Measurements from ENCODE around the gene LCE2A.

LCE2A gene

DNA sequence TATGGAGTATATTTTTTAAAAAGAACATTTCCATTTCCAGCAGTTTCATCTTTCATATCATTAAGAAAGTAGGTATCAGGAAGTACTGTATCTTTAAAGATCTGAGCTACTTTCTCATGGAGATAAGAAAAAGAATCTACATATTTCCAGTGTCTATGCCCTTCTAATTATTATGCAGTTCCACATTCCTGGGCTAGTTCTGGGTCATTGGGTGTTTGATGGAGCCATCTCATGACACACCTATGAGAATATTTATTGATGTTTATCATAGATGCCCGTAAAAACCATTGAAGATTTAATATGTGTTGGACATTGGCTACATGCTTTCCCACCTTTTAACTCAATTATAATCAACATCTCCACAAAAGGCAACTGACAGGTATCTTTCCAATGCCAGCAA, 30.8 kb downstream of the LCE2A start:
- TF ChIP-seq, protein P1, sequence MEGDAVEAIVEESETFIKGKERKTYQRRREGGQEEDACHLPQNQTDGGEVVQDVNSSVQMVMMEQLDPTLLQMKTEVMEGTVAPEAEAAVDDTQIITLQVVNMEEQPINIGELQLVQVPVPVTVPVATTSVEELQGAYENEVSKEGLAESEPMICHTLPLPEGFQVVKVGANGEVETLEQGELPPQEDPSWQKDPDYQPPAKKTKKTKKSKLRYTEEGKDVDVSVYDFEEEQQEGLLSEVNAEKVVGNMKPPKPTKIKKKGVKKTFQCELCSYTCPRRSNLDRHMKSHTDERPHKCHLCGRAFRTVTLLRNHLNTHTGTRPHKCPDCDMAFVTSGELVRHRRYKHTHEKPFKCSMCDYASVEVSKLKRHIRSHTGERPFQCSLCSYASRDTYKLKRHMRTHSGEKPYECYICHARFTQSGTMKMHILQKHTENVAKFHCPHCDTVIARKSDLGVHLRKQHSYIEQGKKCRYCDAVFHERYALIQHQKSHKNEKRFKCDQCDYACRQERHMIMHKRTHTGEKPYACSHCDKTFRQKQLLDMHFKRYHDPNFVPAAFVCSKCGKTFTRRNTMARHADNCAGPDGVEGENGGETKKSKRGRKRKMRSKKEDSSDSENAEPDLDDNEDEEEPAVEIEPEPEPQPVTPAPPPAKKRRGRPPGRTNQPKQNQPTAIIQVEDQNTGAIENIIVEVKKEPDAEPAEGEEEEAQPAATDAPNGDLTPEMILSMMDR (IDR thresholded peaks at IDR 0.05; ENCODE audit: unreplicated experiment in 3 of 3): no peak
- H3K27ac Mint-ChIP-seq: no peak overlapping the region
- no peaks in the 10 kb centered on the region for H3K4me1 Mint-ChIP-seq
- H3K9me3 Mint-ChIP-seq: peaks cover 34% of the 10 kb centered on the region
- H3K27me3 Mint-ChIP-seq (ENCODE audit: low read depth): no peaks in the 10 kb centered on the region
- H3K4me3 Mint-ChIP-seq: no peak overlapping the region
- no peaks in the 10 kb centered on the region for H3K36me3 Mint-ChIP-seq (ENCODE audit: low read depth)

DNA sequence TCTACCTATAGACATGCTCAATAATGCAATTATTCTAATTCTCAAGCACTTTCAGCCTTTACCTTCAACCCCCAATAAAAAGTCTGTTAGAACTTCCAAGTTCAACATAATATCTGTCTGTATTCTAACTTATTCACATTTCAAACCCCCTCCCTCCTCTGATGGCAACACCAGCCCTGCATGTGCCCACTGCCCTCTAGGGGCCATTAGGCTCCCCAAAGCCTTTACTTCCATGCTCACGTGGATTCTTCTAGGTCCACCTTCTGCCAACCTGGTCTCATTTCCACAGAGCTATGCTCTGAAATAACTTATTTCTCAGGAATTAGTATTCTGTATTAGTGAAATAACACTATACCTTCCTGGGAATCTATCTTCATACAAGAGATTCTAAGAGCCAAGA, 37.5 kb downstream of the LCE2A start:
- no peak overlapping the region for H3K4me3 Mint-ChIP-seq
- no peaks in the 10 kb centered on the region for H3K36me3 Mint-ChIP-seq (ENCODE audit: low read depth)
- H3K4me1 Mint-ChIP-seq: no peaks in the 10 kb centered on the region
- no peak overlapping the region for H3K27ac Mint-ChIP-seq
- TF ChIP-seq, protein P1 (IDR thresholded peaks at IDR 0.05; ENCODE audit: unreplicated experiment in 3 of 3): no peak
- no peaks in the 10 kb centered on the region for H3K27me3 Mint-ChIP-seq (ENCODE audit: low read depth)
- H3K9me3 Mint-ChIP-seq: peaks cover 53% of the 10 kb centered on the region

DNA sequence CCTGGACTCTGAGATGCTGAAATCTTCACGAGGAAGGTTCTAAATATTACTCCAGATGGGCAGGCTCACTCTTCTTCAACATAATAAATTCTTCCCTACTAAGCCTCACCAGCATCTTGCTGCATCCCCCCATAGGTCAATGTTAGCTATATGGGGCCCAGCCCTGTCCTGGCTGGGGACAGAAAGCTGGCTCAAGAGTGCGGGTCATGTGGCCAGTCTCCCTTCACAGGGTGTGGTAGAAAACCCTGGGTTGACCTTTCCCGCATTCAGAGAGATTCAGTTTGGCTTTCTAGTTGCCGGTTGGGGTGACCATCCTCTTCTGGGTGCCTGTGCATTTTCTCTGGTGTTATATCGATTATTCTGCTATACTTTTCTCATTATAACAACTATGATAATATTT, 39.9 kb downstream of the LCE2A start:
- TF ChIP-seq, protein P1 (IDR thresholded peaks at IDR 0.05; ENCODE audit: unreplicated experiment in 3 of 3): no peak
- Mint-ChIP-seq H3K36me3 (ENCODE audit: low read depth) (no peaks in the 10 kb centered on the region), H3K9me3 (peaks cover 57% of the 10 kb centered on the region), H3K27ac (no peak overlapping the region), H3K4me1 (no peaks in the 10 kb centered on the region), H3K27me3 (ENCODE audit: low read depth) (no peaks in the 10 kb centered on the region), H3K4me3 (no peak overlapping the region)

DNA sequence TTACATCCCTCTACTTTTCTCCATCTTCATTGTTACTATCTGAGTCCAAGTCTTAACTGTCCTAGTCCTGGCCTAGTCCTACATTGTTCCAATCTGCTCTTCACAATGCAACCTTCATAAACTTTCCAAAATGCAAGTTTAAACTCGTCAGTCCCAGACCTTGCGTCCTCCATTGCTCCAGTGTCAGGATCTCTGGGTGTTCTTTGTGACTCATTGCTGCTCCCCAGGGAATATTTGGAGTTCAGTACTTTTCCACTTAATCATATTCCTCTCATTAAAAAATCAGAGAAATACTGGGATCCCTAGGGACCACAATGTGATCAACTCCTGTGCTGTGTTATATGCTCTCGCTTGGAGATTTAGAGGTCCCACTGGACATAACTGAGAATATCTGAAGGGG, 41.7 kb downstream of the LCE2A start:
- Mint-ChIP-seq H3K4me1 (no peaks in the 10 kb centered on the region), H3K27ac (no peak overlapping the region), H3K27me3 (ENCODE audit: low read depth) (no peaks in the 10 kb centered on the region), H3K4me3 (no peak overlapping the region), H3K9me3 (peaks cover 60% of the 10 kb centered on the region), H3K36me3 (ENCODE audit: low read depth) (no peaks in the 10 kb centered on the region)
- TF ChIP-seq, protein P1 (IDR thresholded peaks at IDR 0.05; ENCODE audit: unreplicated experiment in 3 of 3): no peak

DNA sequence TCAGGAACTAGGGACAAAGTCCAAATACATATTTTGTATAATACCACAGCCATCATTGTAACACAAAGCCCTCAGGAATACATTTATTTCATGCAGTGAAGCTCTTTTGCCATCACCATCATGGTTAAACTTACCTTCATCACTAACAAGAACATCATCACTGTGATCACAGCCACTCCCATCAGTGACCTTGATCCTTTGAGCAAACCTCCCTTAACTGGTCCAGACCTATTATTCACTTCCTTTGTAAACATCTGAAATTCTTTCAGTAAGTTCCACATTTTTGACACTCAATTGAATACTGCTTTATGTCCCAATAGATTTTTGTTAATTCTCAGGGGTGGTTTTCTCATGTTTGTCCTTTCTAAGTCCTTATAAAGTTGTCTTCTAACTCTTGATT, 43.5 kb downstream of the LCE2A start:
- Mint-ChIP-seq H3K36me3 (ENCODE audit: low read depth) (no peaks in the 10 kb centered on the region), H3K27ac (no peak overlapping the region), H3K27me3 (ENCODE audit: low read depth) (no peaks in the 10 kb centered on the region), H3K4me1 (no peaks in the 10 kb centered on the region), H3K4me3 (no peak overlapping the region), H3K9me3 (peaks cover 58% of the 10 kb centered on the region)
- TF ChIP-seq, protein P1 (IDR thresholded peaks at IDR 0.05; ENCODE audit: unreplicated experiment in 3 of 3): no peak

DNA sequence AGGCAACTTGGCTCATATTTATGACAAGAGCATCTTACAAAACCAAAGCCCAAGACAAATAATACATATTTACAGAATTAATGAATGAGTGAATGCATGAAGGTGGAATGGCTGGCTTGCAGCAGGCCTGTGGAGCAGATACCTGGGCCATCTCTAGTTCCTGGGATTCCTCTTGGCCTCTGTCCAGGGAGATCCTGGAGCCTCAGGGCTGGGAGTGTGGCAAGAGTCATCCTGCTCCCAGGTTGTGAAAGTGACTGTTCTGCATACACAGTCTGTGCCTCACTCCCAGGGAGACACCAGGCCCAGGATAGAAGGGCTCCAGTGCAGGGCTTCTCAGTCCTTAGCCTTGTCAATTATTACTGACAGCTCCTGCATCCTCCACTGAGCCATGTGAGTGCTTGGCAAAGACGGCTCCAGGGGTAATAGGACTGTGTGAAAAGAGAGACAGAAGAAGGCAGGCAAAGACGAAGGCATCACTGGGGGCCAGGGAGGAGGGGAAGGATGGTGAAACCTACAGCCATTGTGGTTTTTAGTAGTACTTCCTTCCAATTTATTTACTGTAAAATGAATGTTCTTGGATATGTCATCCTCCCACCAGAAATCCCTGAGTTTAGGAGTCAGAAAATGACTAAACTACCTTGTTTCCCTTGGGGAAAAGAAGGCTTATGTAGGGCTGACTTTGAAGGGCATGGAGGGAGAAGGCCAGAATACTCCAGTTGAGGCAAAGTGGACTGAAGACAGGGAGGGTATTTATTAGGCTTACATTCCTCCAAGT, 45.4 kb downstream of the LCE2A start:
- H3K36me3 Mint-ChIP-seq (ENCODE audit: low read depth): no peaks in the 10 kb centered on the region
- no peak overlapping the region for H3K27ac Mint-ChIP-seq
- no peaks in the 10 kb centered on the region for H3K4me1 Mint-ChIP-seq
- TF ChIP-seq, protein P1 (IDR thresholded peaks at IDR 0.05; ENCODE audit: unreplicated experiment in 3 of 3): no peak
- no peaks in the 10 kb centered on the region for H3K27me3 Mint-ChIP-seq (ENCODE audit: low read depth)
- H3K4me3 Mint-ChIP-seq: no peak overlapping the region
- H3K9me3 Mint-ChIP-seq: peaks cover 52% of the 10 kb centered on the region

Data from nephron (organoid).